ENCODE data around the gene SH2D4B.
A peak's percentile ranks its signal among the peaks of the same experiment; 100 is the strongest.

Gene SH2D4B

DNA sequence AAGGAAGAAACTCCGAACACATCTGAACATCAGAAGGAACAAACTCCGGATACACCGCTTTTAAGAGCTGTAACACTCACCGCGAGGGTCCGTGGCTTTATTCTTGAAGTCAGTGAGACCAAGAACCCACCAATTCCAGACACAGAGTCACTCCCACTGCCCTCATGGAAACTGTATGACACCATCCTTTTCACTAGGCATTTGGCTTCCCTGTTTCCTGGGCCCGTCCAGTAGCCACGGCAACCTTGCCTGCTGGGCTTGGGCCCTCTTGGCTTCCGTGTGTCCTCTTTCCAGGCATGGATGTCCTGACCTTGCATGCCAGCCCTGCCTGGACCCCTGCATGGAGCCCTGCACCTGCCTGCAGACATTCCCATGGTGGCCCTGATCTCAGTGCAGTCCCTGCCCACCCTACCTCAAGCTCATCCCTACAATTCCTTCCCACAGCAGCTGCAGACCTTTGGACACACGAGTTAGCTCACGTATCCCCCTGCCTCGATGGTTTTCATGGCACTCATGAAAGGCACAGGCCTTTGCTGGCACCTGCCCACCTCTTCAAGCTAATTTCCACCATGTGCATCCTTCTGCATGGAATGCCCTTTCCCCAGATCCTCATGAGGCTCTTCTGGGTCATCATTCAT, 6.7 kb downstream of the SH2D4B start:
- no peak for DNase-seq (ENCODE audit: low read depth)
- H3K4me3 ChIP-seq (ENCODE audit: low read depth, low read length), result no peak overlapping the region
- TF ChIP-seq, protein P1, sequence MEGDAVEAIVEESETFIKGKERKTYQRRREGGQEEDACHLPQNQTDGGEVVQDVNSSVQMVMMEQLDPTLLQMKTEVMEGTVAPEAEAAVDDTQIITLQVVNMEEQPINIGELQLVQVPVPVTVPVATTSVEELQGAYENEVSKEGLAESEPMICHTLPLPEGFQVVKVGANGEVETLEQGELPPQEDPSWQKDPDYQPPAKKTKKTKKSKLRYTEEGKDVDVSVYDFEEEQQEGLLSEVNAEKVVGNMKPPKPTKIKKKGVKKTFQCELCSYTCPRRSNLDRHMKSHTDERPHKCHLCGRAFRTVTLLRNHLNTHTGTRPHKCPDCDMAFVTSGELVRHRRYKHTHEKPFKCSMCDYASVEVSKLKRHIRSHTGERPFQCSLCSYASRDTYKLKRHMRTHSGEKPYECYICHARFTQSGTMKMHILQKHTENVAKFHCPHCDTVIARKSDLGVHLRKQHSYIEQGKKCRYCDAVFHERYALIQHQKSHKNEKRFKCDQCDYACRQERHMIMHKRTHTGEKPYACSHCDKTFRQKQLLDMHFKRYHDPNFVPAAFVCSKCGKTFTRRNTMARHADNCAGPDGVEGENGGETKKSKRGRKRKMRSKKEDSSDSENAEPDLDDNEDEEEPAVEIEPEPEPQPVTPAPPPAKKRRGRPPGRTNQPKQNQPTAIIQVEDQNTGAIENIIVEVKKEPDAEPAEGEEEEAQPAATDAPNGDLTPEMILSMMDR (conservative IDR thresholded peaks at IDR 0.05; ENCODE audit: low read depth, low read length), result no peak

DNA sequence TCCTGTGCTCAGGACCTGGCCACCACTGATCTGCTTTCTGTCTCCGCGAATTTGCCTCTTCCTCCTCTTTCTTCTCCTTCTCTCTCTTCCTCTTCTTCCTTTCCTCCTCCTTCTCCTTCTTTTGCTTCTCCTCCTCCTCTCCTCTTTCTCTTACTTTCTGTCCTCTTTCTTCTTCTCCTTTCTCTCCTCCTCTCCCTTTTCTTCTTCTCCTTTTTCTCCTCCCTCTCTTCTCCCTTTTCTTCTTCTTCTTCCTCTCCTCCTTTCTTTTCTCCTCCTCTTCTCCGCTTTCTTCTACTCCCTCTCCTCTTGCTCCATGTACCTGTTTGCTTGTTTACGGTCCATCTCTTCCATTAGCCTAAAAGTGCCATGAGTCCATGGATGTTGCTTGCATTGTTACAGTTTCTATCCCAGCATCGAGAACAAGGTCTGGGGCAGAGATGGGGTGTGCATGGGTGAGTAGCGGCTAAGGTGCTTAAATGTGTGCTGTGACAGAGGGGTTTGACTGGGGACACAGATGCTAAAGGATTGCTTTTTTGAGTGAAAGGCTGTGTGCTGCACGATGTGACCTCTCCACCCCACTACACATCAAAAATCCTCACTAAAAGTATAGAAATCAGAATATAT, 7.7 kb downstream of the SH2D4B start:
- no peak for DNase-seq (ENCODE audit: low read depth)
- no peak overlapping the region for H3K4me3 ChIP-seq (ENCODE audit: low read depth, low read length)
- TF ChIP-seq, protein P1 (conservative IDR thresholded peaks at IDR 0.05; ENCODE audit: low read depth, low read length), result no peak

DNA sequence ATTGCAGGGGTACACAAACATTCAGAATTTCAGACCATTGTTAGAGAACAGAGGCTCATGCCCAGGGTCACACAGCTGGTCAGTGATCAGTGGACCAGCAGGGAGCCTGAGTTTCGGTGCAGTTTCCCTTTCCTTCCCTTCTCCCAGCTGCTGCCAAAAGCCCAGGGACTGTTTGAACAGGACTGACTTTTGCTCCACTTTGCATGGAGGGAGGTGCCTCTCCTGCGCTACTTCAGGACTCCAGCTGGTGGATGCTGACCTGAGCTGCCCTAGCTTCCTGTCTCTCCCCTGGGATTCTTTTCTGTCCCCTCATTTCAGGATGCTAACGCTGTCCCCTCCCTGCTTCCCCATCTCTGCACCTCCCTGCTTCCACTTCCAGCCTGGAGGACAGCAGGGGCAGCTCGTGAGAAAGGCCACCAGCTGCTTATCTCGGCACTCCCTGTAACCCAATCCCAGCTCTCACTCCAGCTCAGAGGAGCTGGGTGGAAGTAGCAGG, 14.5 kb downstream of the SH2D4B start:
- DNase-seq (ENCODE audit: low read depth), result peak; percentile 34
- TF ChIP-seq, protein P1 (conservative IDR thresholded peaks at IDR 0.05; ENCODE audit: low read depth, low read length), result no peak
- H3K4me3 ChIP-seq (ENCODE audit: low read depth, low read length), result no peak overlapping the region

DNA sequence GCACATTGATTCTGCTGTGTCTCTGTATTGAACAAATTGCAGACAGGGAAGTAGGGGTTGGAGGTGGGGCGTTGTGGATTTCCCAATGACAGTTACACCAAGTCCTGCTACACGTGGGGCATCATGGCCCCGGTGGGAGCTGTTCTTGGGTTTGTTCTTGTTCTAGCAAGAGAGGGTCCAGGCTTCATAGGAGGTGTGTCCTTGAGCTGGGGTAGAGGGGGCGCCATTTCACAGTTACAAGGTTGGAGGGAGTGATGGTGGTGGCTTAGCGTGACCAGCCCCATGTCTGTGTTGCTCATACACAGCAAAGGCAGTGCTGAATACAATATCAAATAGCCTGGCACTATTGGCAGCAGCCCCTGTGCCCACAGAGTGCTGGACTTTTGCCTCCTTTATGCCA, 15.7 kb downstream of the SH2D4B start:
- no peak for DNase-seq (ENCODE audit: low read depth)
- H3K4me3 ChIP-seq (ENCODE audit: low read depth, low read length), result no peak overlapping the region
- TF ChIP-seq, protein P1 (conservative IDR thresholded peaks at IDR 0.05; ENCODE audit: low read depth, low read length), result no peak

DNA sequence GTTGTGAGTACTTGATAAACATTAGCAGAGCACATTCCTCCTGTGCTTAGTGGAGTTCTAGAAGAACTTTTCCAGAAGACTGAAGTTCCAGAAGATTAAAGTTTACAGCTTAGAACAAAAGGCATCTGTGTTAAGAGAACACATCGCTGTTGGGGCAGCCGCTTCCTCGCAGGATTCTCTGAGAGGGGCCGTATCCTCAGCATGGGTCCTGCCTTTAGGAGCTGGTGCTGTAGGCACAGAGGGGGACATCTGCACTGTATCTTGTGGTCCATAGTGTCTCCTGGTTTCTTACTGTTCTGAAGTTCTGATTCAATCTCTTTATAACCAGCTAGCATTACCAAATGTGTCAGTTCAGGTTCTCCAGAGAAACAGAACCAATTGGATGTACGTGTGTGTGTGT, 16.3 kb downstream of the SH2D4B start:
- no peak overlapping the region for H3K4me3 ChIP-seq (ENCODE audit: low read depth, low read length)
- no peak for DNase-seq (ENCODE audit: low read depth)
- TF ChIP-seq, protein P1 (conservative IDR thresholded peaks at IDR 0.05; ENCODE audit: low read depth, low read length), result no peak

DNA sequence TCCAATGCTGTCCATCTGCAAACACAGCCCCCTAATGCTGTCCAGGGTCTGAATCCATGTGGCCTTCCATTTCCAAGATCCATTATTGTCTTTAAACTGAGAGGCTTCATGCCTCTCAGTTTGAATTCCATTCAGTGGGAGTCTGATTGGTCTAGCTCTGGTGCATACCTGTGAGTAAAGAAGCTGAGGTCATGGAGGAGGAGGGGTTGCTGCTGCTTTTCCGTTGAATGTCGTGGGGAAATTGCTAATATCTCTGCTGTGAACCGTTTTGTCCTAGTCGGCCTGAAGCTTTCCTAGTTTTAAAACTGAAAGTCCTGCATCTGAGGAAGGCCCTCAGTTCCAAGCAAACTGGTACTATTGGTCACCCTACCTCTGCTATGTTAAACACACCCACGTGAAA, 17.7 kb downstream of the SH2D4B start:
- TF ChIP-seq, protein P1 (conservative IDR thresholded peaks at IDR 0.05; ENCODE audit: low read depth, low read length), result no peak
- no peak for DNase-seq (ENCODE audit: low read depth)
- H3K4me3 ChIP-seq (ENCODE audit: low read depth, low read length), result no peak overlapping the region

DNA sequence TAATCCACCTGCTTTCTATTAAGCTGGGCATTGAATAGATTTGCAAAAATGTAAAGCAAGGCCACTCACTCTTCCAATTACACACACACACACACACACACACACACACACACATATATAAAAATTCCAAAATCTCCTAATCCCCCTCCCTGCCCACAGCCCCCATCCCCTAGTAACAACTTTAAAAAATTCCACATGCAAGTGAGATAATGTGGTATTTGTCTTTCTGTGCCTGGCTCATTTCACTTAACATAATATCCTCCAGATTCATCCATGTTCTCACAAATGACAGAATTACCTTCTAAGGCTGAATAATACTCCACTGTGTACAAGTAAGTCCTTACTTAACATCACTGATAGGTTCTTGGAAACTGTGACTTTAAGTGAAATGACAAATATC, 24.2 kb downstream of the SH2D4B start:
- TF ChIP-seq, protein P1 (conservative IDR thresholded peaks at IDR 0.05; ENCODE audit: low read depth, low read length), result no peak
- no peak for DNase-seq (ENCODE audit: low read depth)
- H3K4me3 ChIP-seq (ENCODE audit: low read depth, low read length), result no peak overlapping the region

All from choroid plexus epithelial cell (primary cell).